T-helper 9 cell (primary cell): ENCODE measurements around the gene MMP24OS.
A peak's percentile ranks its signal among the peaks of the same experiment; 100 is the strongest.
"Not testable (repeated sequence)": the region's sequence is repeated elsewhere in the genome, so short reads cannot be mapped to it uniquely, and the experiment has no call there.

Source experiments
- DNase-seq: peaks from one replicate; pipeline ENCODE4 v3.0.0-alpha.2; 2020

The MMP24OS gene

GRCh38 chr20:35273449-35274171 is 4.3 kb downstream of the MMP24OS start:
- no peak for DNase-seq

DNA sequence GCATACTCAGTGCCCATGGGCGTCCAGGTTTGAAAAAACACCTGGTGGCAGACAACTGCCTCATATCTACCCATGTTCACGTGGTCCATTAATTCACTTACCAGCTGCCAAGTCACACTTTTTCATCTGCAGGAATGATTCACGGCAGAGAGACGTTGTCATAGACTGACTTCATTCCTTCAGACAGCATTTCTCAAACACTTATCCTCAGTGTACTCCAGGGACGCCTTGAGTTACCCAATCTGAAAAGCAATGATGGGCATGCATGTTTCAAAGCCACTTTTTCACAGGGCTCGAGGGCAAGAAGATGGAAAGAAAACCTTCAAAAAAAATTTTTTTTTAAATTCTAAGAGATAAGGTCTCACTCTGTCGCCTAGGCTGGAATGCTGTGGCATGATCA is 6.0 kb downstream of the MMP24OS start:
- no peak for DNase-seq

GRCh38 chr20:35271073-35271882 is 6.6 kb downstream of the MMP24OS start:
- DNase-seq: no peak

DNA sequence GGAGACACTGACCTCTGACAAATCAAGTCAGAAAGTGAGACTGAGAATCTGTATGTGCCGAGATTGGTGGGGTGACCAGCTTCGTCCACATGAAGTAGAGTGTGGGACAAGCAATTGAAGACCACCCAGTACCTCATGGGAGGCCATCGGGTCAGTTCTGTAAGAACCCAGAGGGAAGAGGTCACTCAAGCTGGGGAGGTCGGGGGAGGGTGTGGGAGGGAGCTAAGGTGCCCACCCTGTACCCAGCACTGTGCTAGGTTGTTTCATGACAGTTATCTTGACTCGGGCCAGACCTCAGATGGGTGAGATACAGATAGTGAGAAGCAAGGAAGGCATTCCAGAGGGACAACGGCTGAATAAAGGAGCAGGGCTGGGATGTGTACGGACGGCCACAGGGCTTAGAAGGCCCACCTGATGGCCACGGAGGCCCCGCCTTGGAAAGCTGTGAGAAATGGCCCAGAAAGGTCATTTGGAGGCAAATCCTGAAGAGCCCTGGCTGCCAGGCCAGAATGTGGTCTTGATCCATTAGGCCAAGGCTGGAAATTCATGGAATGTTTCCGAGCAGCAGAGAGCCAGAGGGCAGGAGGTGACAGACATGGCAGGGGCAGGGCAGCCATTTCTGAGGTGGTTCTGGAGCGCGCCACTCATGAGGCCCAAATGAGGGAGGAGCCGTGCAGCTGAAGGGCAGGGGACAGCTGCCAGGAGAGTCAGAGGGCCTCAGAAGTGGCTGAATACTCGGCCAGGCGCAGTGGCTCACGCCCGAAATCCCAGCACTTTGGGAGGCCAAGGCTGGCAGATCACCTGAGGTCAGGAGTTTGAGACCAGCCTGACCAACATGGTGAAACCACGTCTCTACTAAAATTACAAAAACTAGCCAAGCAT is 7.7 kb downstream of the MMP24OS start:
- no peak for DNase-seq

GRCh38 chr20:35269055-35269781 is 8.7 kb downstream of the MMP24OS start:
- peak; percentile 32 for DNase-seq

DNA sequence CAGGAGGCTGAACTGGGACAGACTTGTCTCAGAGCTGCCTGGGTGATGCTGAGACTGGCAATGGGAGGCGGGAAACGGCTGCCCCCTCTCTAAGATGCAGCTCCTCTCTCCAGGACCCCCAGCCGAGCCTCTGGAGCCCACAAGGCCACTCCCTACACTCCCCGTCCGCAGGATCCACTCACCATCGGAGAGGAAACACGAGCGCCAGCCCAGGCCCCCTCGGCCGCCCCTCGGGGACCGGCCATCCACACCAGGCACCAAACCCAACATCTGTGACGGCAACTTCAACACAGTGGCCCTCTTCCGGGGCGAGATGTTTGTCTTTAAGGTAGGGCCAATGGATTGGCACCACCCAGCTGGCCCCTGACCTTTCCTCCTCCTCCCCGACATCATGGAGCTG is 10.8 kb downstream of the MMP24OS start:
- no peak for DNase-seq

- DNase-seq: no peak
These were observed 13.2 kb downstream of the MMP24OS start for GRCh38 chr20:35264755-35265154.

DNA sequence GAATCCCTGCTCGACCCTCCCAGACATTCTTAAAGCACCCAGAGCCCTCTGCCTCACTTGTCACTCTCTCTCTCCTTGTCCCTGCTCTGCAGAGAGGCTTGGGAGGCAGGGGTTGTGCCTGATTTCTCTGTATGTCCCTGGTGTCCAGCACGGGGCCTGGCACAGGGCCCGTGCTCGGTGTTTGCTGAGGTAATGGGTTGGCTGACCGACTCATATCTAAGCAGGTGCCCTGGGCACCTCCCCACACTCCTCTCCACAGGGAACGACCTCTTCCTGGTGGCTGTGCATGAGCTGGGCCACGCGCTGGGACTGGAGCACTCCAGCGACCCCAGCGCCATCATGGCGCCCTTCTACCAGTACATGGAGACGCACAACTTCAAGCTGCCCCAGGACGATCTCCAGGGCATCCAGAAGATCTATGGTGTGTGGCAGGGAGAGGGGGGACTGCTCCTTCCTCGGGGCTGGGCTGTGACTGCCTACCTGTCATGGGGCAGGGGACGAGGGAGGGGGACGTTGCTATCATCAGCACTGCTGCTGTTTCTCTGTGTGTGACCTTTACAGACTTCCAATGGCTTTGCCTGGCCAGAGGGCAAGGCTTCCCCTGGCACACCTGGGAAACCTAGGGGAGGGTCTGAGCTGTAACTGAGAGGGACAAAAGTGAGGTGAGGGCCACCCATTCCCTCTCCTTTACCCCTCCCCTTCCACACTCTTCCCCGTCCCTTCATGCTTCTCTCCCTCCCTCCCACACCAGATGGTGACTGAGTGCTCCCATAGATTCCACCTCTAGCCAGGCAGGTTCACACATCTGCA is 14.2 kb downstream of the MMP24OS start:
- no peak for DNase-seq

- not testable (repeated sequence) for DNase-seq
These were observed 15.0 kb downstream of the MMP24OS start for GRCh38 chr20:35262731-35263531.

- DNase-seq: not testable (repeated sequence)
These were observed 15.6 kb downstream of the MMP24OS start for GRCh38 chr20:35262321-35262720.

DNA sequence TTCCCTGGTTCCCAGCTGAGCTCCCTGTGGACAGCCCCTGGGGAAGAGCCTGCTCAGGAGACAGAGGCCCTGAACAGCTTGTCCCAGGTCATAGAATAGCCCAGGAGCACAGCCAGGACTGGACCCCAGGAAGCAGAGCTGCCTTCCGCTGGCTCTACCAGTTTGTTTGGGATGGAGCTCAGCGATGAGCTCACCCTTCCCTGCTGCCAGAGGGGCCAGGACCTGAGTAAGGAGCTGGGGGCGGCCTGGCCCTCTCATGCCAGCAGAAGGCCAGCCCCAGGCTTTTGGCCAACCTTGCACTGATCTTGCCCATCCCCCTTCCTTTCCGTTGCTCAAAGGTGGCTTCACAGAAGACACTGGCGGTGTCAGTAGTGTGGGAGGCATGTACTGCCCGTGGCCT is 17.5 kb downstream of the MMP24OS start:
- DNase-seq: no peak

- DNase-seq: no peak
These were observed 20.6 kb downstream of the MMP24OS start for GRCh38 chr20:35257175-35257909.

GRCh38 chr20:35254448-35254999 is 23.4 kb downstream of the MMP24OS start:
- DNase-seq: no peak

DNA sequence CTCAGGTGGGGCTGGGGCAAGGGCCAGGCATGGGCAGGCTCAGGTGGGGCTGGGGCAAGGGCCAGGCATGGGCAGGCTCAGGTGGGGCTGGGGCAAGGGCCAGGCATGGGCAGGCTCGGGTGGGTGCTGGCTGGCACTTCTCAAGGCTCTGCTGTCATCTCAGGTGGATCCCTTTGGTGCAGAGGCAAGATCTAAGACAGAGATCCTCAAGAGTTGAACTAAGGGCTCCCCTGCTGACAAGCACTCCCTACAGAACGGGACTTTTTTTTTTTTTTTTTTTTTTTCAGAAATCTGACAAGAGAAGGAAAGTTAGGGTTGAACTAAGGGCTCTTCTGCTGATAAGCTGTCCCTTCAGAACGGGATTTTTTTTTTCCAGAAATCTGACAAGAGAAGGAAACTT is 24.9 kb downstream of the MMP24OS start:
- DNase-seq: no peak

DNA sequence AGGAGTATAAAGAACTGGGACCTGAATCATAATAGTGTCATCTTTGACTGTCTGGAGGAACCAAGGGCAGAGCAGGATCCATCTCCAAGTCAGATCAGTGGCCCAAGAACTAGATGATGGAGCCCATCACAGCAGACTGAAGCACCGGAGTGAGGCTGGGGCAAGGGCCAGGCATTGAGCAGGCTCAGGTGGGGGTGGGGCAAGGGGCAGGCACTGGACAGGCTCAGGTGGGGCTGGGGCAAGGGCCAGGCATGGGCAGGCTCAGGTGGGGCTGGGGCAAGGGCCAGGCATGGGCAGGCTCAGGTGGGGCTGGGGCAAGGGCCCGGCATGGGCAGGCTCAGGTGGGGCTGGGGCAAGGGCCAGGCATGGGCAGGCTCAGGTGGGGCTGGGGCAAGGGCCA is 25.3 kb downstream of the MMP24OS start:
- not testable (repeated sequence) for DNase-seq

- no peak for DNase-seq
These were observed 25.9 kb downstream of the MMP24OS start for GRCh38 chr20:35252037-35252461.

DNA sequence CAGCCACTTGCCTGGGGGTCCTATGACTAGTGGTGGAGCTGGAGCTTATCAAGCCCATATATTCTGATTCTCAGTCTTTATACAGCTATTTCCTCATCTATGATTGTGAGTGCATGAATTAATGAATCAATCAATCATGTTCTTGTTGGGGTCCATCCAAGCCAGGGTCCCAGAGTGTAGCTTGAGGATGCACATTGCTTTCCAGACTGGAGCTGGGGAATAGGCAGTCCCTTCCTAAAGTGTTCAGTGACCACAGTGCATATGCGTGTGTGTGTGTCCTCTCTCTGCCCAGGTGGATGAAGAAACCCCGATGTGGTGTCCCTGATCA is 26.3 kb downstream of the MMP24OS start:
- DNase-seq: no peak

- DNase-seq: no peak
These were observed 29.1 kb downstream of the MMP24OS start for GRCh38 chr20:35248641-35249475.

- no peak for DNase-seq
These were observed 31.2 kb downstream of the MMP24OS start for GRCh38 chr20:35246723-35247122.
